ENCODE data around the gene CLDN9. TPM values are rescaled to one million over a fixed set of nuclear protein-coding genes. Genes with fewer than 3 reads are reported as not detected.
A peak's percentile ranks its signal among the peaks of the same experiment; 100 is the strongest.

Gene CLDN9
- total RNA-seq, 1 donor from 2014 or later: 0.48 TPM

- Histone ChIP-seq H3K36me3 (ENCODE audit: insufficient read depth, low read length) (no peaks in the 10 kb centered on the region), H2AFZ (ENCODE audit: low read depth, low read length) (no peak within 1 kb of the TSS), H3K9ac (ENCODE audit: low read length) (no peak within 1 kb of the TSS), H4K20me1 (ENCODE audit: insufficient read depth, low read length) (no peaks in the 10 kb centered on the region), H3K4me3 (ENCODE audit: insufficient read depth, low read depth, low read length) (no peak within 1 kb of the TSS), H3K4me2 (ENCODE audit: low read length) (no peak within 1 kb of the TSS), H3K79me2 (ENCODE audit: insufficient read depth, low read length) (no peaks in the 10 kb centered on the region), H3K27me3 (ENCODE audit: insufficient read depth, low read length) (peaks cover 67% of the 10 kb centered on the region), H3K27ac (ENCODE audit: low read depth, low read length) (no peak within 1 kb of the TSS), H3K4me1 (ENCODE audit: insufficient read depth, low read length) (no peaks in the 10 kb centered on the region), H3K9me3 (ENCODE audit: insufficient read depth, low read depth, low read length) (no peaks in the 10 kb centered on the region)
- Mint-ChIP-seq H3K36me3 (ENCODE audit: low read depth, unreplicated experiment) (no peaks in the 10 kb centered on the region), H3K9me3 (ENCODE audit: unreplicated experiment) (peaks cover 3% of the 10 kb centered on the region), H3K4me1 (ENCODE audit: low read depth, unreplicated experiment) (no peaks in the 10 kb centered on the region), H3K27me3 (ENCODE audit: low read depth, unreplicated experiment) (peaks cover 42% of the 10 kb centered on the region), H3K4me3 (ENCODE audit: unreplicated experiment) (peak within 1 kb of the TSS; percentile 31), H3K27ac (ENCODE audit: unreplicated experiment) (no peak within 1 kb of the TSS)
- DNase-seq (ENCODE audit: low read depth): no peak
- no peak for FAIRE-seq
- TF ChIP-seq EZH2 (IDR thresholded peaks at IDR 0.05; ENCODE audit: insufficient read depth, low read length): peak; percentile 66
- TF ChIP-seq CTCF (IDR thresholded peaks at IDR 0.05; ENCODE audit: insufficient read depth, low read depth, low read length): no peak
Measured at GRCh38 chr16:3036726-3037315, 24.1 kb downstream of the CLDN9 start, which contains the start of gene BICDL2. Gene BICDL2, minus strand, starts transcription at chr16:3036944. Its CDS starts 1,448 bp downstream, at chr16:3035496.

GRCh38 chr16:3038256-3038655, 25.5 kb downstream of the CLDN9 start:
- no peaks in the 10 kb centered on the region for H3K9me3 ChIP-seq (ENCODE audit: insufficient read depth, low read depth, low read length)
- H3K4me3 ChIP-seq (ENCODE audit: insufficient read depth, low read depth, low read length): no peak overlapping the region
- Mint-ChIP-seq H3K9me3 (ENCODE audit: unreplicated experiment) (peaks cover 3% of the 10 kb centered on the region), H3K4me1 (ENCODE audit: low read depth, unreplicated experiment) (no peaks in the 10 kb centered on the region), H3K36me3 (ENCODE audit: low read depth, unreplicated experiment) (no peaks in the 10 kb centered on the region), H3K4me3 (ENCODE audit: unreplicated experiment) (no peak overlapping the region), H3K27ac (ENCODE audit: unreplicated experiment) (no peak overlapping the region), H3K27me3 (ENCODE audit: low read depth, unreplicated experiment) (peaks cover 40% of the 10 kb centered on the region)
- peaks cover 54% of the 10 kb centered on the region for H3K27me3 ChIP-seq (ENCODE audit: insufficient read depth, low read length)
- FAIRE-seq (no peak), DNase-seq (ENCODE audit: low read depth) (no peak)
- H2AFZ ChIP-seq (ENCODE audit: low read depth, low read length): no peak overlapping the region
- H3K36me3 ChIP-seq (ENCODE audit: insufficient read depth, low read length): no peaks in the 10 kb centered on the region
- H3K9ac ChIP-seq (ENCODE audit: low read length): no peak overlapping the region
- TF ChIP-seq EZH2 (IDR thresholded peaks at IDR 0.05; ENCODE audit: insufficient read depth, low read length) (no peak), CTCF (IDR thresholded peaks at IDR 0.05; ENCODE audit: insufficient read depth, low read depth, low read length) (no peak)
- no peaks in the 10 kb centered on the region for H3K4me1 ChIP-seq (ENCODE audit: insufficient read depth, low read length)
- no peaks in the 10 kb centered on the region for H3K79me2 ChIP-seq (ENCODE audit: insufficient read depth, low read length)
- H4K20me1 ChIP-seq (ENCODE audit: insufficient read depth, low read length): no peaks in the 10 kb centered on the region
- H3K27ac ChIP-seq (ENCODE audit: low read depth, low read length): no peak overlapping the region
- no peak overlapping the region for H3K4me2 ChIP-seq (ENCODE audit: low read length)

- Histone ChIP-seq H3K27ac (ENCODE audit: low read depth, low read length) (no peak overlapping the region), H4K20me1 (ENCODE audit: insufficient read depth, low read length) (no peaks in the 10 kb centered on the region), H3K4me2 (ENCODE audit: low read length) (no peak overlapping the region), H3K79me2 (ENCODE audit: insufficient read depth, low read length) (no peaks in the 10 kb centered on the region), H3K36me3 (ENCODE audit: insufficient read depth, low read length) (no peaks in the 10 kb centered on the region), H2AFZ (ENCODE audit: low read depth, low read length) (no peak overlapping the region), H3K4me1 (ENCODE audit: insufficient read depth, low read length) (no peaks in the 10 kb centered on the region), H3K9me3 (ENCODE audit: insufficient read depth, low read depth, low read length) (no peaks in the 10 kb centered on the region), H3K27me3 (ENCODE audit: insufficient read depth, low read length) (peaks cover 47% of the 10 kb centered on the region), H3K4me3 (ENCODE audit: insufficient read depth, low read depth, low read length) (no peak overlapping the region), H3K9ac (ENCODE audit: low read length) (no peak overlapping the region)
- H3K4me3 Mint-ChIP-seq (ENCODE audit: unreplicated experiment): peak overlapping the region; percentile 67
- TF ChIP-seq CTCF (IDR thresholded peaks at IDR 0.05; ENCODE audit: insufficient read depth, low read depth, low read length) (no peak), EZH2 (IDR thresholded peaks at IDR 0.05; ENCODE audit: insufficient read depth, low read length) (no peak)
- no peak for FAIRE-seq
- peaks cover 3% of the 10 kb centered on the region for H3K9me3 Mint-ChIP-seq (ENCODE audit: unreplicated experiment)
- H3K36me3 Mint-ChIP-seq (ENCODE audit: low read depth, unreplicated experiment): no peaks in the 10 kb centered on the region
- no peak overlapping the region for H3K27ac Mint-ChIP-seq (ENCODE audit: unreplicated experiment)
- no peaks in the 10 kb centered on the region for H3K4me1 Mint-ChIP-seq (ENCODE audit: low read depth, unreplicated experiment)
- peaks cover 40% of the 10 kb centered on the region for H3K27me3 Mint-ChIP-seq (ENCODE audit: low read depth, unreplicated experiment)
- DNase-seq (ENCODE audit: low read depth): no peak
Measured at GRCh38 chr16:3038896-3039295, 26.2 kb downstream of the CLDN9 start.

Measured in astrocyte (in vitro differentiated cells and primary cell).